Stimulated activated CD4-positive, alpha-beta T cell treated with anti-CD3 and anti-CD28 coated beads, Interleukin-12 subunit alpha, Interleukin-12 subunit beta, amount 100 ng/mL, for 4 hours (primary cell): ENCODE results near the gene SCN2A.

Source experiments
- DNase-seq: peaks from one replicate; pipeline ENCODE4 v3.0.0-alpha.2; 2020

The SCN2A gene

DNA sequence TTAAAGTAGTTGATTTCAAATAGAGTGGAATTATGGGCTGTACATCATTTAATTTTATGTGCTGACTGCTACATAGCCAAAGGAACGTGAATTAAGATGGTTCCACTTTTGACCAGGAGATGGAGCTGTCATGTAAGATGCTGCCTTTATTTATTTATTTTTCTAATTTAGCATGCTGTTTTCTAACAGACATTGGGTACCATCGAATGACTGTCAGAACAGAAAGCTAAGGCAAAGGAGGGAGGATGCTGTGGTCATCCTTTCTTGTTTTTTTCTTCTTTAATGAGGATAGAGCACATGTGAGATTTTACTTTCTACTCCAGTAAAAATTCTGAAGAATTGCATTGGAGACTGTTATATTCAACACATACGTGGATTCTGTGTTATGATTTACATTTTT, at the start of gene SCN2A:
Gene SCN2A, plus strand, starts transcription at position 185 of the 400 bp plus-strand sequence. CDS start 56,410 bp downstream, outside the sequence.
- DNase-seq = no peak

DNA sequence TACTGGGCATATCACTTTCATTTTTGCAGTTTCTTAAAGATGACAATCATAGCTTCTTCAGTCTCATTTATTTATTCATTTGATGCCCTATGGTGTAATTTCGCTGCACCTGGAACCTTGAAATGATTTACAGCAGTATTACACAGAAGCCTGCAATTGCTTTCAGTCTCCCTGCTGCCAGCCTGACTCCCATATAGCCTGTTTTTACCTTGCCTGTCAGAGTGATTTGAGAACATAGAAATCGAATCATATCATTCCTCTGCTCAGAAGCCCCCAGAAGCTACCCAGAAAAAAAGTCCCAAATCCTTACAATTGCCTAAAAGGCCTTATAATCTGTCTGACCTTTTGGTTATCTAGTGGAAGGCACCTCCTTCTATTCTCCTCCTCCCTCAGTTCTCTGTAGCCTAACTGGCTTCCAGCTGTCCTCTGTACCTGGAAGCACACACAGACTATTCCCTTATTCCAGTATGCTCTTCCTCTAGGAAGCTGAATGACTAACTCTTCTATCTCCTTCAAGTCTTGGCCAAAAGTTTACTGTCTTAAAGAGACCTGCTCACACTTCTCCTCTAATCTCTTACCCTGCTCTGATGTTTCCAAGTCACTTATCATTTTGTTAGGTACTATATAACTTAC, 48.0 kb upstream of the SCN2A start:
- DNase-seq = no peak

DNA sequence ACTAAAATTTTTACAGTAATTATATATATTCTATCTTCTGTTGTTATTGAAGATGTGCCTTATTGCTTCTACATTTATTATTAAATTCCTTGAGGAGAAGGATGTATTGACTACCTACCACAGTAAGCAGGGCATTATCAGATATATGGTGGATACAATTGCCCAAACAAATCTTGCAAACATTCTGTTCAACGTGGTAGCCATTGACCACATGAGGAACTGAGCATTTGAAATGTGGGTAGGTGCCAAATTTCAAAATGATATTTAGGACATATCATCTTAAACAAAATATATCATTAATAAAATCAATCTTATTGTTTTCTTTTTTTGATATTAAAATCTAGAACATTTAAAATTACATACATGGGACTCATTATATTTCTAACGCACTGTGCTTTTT, 46.5 kb upstream of the SCN2A start:
- DNase-seq = no peak

DNA sequence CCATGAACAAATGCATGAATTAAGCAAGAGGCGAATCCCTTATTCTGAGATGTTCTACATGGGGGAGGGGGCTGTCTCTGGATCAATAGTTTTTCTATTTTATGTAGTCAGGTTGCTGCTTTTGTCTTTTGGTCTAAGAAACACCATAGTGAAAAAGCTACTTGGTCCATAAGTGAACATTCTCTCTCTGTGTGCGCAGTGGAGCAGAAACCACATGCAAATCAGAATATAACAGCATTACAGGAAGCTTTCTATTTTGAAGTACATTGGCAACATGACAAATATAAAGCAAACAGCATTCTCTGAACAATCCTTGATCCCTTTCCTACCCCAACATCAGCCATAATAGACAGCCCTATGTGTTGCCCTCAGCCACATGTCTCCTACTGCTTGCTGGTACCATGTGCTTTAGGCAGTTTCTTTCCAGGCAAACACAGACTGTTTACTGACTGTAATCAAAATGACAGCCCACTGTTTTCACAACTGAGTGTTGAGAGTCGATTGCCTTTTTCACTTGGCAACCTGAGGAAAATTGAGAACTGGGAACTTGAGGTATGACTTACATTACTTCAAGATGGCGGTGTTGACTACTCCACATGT, 45.9 kb upstream of the SCN2A start:
- no peak for DNase-seq

GRCh38 chr2:165196411-165196810, 42.8 kb upstream of the SCN2A start:
- DNase-seq = no peak

- no peak for DNase-seq
Observed at GRCh38 chr2:165197346-165197745, 41.9 kb upstream of the SCN2A start.

GRCh38 chr2:165198181-165198580, 41.0 kb upstream of the SCN2A start:
- DNase-seq = no peak

GRCh38 chr2:165202239-165202638, 37.0 kb upstream of the SCN2A start:
- DNase-seq = no peak

GRCh38 chr2:165203689-165204559, 35.3 kb upstream of the SCN2A start, which contains the start of gene SCN3A:
TSS of gene SCN3A (minus strand) at chr2:165204050. CDS start at chr2:165176394, 27,656 bp downstream.
- no peak for DNase-seq

- no peak for DNase-seq
Observed at GRCh38 chr2:165205865-165206264, 33.3 kb upstream of the SCN2A start.

DNA sequence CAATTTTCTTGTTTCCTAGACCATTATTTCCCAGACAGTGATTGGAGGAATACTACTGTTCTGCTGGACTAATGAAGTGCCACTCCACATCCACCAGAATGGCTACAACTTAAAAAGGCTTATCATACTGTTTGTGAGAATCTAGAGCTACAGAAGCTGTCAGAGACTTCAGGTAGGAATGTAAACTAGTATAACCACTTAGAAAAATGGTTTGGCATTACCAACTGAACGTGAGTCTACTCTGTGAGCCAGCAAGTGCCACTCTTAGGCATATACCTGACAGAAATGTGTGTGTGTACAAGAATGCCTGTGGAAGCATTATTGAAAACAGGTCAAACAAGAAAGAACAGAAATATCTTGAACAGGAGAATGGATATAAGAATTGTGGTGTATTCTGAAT, 31.1 kb upstream of the SCN2A start:
- DNase-seq = no peak

DNA sequence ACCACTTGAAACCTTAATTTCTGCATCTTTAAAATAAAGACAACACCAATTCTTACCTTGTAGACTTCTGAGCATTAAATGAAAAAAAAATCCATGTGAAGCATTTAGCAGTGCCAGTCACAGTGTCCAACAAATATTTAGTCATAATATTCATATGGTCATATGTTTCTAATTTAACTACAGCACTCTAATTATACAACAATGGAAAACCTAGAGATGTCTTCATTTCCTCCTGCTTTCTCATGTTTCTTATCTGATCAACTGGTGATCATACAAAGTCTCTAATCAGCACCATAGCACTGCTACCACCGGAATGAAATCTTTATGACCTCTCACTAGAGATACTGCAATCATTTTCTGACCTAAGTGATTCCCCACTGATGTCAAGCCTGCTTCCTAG, 25.1 kb upstream of the SCN2A start:
- DNase-seq = no peak

GRCh38 chr2:165219481-165219880, 19.7 kb upstream of the SCN2A start:
- no peak for DNase-seq

DNA sequence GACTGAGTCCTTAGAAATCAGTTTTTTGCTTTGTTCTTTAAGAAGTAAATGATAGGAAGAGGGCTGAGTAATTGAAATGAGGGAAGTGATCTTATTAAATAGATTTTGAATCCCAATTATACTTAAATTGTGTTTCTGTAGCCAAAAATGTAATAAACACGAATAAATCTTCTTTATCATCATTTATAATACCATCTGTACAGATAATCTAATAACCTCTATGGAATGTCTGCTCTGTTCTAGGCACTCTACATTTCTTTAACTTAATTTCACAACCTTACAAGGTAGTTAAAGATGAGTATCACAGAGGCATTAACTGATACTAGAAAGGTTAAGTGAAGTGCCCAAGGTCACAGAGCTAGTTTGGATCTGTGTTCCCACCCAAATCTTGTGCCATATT, 14.3 kb upstream of the SCN2A start:
- DNase-seq = no peak

GRCh38 chr2:165227571-165227970, 11.6 kb upstream of the SCN2A start:
- DNase-seq = no peak

DNA sequence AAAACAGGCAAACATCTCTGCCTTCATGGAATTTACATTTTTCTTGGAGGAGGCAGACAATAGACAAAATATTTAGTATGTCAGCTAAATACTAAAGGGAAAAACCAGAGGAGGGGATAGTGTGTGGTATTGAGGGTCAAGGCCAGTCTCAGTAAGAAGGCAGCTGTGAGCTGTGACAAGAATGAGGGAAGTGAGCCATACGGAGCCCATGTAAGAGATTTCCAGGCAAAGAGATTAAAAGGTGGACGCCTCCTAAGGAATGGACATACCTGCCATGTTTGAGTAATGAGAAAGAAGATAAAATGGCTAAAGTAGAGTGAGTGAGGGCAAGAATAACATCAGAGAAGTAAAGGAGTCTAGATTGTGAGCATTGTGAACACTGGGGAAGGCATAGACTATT, 2.2 kb upstream of the SCN2A start:
- no peak for DNase-seq

DNA sequence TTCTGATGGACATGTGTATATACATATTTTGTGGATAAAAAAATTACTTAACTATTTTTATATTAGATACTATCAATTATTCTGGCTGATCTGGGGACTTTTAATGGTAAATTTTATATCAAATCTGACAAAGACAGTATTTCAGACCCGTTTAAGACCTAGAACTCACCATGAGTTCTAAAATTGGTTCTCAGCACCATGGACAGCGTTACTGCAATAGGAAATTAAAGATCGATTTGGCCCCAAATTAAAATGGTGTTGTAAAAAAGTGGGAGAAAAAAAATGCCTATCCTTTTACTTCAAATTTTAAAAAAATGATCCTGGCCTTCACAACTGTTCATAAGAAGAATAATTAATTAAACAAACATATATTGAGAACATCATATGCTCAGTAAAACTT, 919 bp upstream of the SCN2A start:
- no peak for DNase-seq

DNA sequence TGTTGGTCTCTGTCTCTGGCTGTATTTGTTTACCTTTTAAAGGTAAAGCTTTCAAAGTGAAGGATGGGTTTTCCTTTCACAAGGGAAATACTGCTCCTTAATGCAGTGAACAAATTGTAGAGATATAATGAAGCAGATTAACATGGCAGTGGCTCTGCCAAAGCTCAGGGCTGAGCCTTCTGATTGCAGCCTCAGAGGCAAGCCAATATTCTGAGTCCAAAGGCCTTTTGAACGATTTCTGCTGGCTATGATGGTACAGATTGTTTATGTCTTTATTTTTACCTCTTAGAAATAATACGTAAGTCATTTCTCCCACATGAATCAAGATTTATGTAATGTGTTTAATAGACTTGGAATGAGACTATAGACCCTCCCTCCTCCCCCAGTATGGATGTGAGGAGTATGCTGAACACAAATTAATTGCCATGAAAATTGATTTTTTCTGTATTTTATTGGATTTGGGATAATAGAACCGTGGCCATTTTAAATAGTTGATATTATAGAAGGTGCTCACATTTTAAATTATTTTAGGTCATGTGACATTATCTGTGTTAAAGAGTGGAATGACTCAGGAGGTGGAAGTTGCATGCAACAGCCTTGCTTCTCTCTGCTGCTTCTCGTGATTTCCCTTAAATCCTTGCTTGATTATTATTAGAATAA, 772 bp downstream of the SCN2A start:
- DNase-seq = no peak

GRCh38 chr2:165240916-165241315, 1.7 kb downstream of the SCN2A start:
- DNase-seq = no peak

- DNase-seq = no peak
Observed at GRCh38 chr2:165245081-165245793, 6.0 kb downstream of the SCN2A start.

DNA sequence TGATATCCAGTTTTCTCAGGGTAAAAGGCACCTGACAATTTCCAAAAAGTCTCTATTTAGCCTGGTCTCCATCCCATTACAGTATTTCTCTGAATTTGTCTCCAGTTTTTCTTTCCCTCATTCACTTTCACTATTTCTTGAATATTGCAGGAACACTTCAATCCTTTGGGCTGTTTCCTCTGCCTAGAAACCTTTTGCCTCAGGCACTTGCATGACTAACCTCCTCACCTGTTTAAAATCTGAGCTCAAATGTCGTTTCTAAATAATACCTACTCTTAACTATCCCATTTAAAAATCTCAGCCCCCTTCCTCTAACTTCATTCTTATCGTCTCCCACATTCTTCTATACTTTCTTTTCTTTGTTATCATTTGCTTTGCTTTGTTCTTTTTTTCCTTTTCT, 9.0 kb downstream of the SCN2A start:
- no peak for DNase-seq

- DNase-seq = no peak
Observed at GRCh38 chr2:165251366-165251765, 12.2 kb downstream of the SCN2A start.

- no peak for DNase-seq
Observed at GRCh38 chr2:165253178-165253577, 14.0 kb downstream of the SCN2A start.
